Umbilical cord (tissue), 2 donors: ENCODE measurements around the gene DST. TPM values are rescaled to one million over a fixed set of nuclear protein-coding genes. Genes with fewer than 3 reads are reported as not detected.

ENCODE experiments used
- DNase-seq: peaks from one replicate; pipeline ENCODE4 v3.0.0-alpha.2; 2015; ENCODE audit warnings: low spot score
- total RNA-seq: library from RNA; depleted of rRNA; stranded (reverse); fragments of >200 nt; gene quantifications from one replicate; pipeline ENCODE4 v1.2.3, GENCODE V29; 2014; ENCODE audit warnings: low replicate concordance; ENCODE audit not compliant: insufficient read depth

Gene DST
- total RNA-seq, 1 donor from 2014 or later = 326 TPM

DNA sequence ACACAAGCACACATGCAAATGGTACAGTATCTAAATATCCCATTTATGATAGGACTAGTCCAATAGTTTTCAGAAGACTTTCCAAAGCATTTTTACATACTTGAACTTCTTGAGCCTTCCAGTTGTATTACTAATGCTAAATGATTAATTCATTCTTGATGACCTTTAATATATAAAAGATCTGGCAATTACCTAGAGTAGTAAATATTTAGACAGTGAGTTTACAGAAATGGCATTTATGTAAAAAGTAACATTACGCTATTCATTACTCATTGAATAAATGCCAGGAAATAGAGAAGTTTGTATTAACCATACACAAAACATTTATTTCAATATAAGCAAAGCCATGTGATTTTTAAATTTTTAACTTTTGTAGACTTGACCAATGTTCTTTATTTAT lies 158.8 kb downstream of the DST start:
- no peak for DNase-seq

- no peak for DNase-seq
Observed at GRCh38 chr6:56482525-56482924, 160.2 kb downstream of the DST start.

DNA sequence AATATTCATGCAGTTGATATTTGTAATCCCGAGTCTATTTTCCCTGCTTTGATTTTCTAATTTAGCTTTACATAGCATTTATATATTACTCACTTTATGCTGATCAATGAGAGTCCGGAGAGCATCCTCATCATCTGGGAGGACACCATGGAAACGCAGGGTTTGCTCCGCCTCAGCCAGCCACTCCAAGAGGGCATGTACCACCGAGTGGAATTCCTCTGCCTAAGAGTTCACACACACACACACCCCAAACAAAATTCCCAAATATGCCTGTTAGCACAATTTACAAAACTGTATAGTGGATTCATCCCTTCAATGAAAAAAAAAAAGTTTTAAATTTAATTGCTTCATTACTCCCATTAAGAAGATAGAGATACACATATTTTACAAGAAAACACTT lies 160.7 kb downstream of the DST start:
- no peak for DNase-seq

- DNase-seq = no peak
Observed at GRCh38 chr6:56480654-56481337, 161.9 kb downstream of the DST start.

DNA sequence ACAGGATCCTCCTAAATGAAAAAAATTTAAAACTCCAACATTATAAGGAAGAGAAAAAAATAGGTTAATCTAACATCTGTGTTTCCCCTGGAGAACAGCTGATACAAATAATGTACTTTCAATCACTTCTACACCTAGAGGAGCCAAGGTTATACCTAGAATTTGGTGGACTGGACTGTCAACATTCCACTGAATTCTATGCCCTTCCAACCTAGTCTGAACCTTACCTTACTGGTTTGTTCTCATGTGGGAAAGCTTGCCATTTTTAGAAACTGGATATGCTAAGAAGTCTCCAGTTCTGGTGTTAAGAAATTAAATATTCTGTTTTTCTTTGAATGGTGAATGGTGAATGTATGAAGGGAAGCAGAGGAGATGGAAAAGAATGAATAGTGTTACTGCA lies 162.4 kb downstream of the DST start:
- DNase-seq = peak; percentile 8

GRCh38 chr6:56479381-56479780 lies 163.3 kb downstream of the DST start:
- no peak for DNase-seq

DNA sequence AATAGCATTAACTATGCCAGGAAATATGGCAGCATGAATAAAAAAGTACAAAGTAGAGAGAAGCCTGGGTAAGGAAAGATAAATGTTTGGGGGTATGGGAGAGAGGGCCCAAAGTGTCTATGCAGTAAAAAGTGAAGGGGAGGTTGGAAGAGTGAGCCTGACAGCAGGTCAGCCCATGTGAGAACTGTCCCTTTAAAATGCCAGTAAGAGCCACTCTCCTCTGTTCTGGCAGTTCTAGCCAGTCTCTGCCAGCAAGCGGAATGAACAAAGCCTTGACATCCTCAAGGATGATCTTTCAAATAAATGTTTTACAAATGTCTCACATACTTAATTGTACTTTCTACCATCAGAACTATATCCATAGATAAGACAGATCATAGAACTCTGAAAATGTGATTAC lies 164.5 kb downstream of the DST start:
- DNase-seq = no peak

DNA sequence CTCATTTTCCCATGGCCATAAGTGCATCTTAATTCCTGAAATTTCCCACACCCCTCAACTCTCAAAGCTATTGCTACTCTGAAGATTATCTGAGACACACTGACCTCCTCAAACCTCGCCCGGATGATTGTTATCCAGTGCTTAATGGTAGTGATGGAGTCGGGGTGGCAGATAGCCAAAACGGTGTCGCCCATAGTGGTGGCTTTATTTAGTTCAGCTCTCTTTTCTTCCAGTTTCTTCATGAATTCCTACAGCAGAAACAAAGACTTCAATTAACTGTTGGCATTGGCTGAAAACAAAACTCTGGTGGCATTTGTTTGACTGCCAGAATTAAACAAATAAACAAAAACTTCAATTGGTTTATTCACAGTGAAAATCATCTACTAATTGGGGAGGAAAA lies 165.4 kb downstream of the DST start:
- DNase-seq = no peak

- peak; percentile 15 for DNase-seq
Observed at GRCh38 chr6:56475736-56476457, 166.8 kb downstream of the DST start.

DNA sequence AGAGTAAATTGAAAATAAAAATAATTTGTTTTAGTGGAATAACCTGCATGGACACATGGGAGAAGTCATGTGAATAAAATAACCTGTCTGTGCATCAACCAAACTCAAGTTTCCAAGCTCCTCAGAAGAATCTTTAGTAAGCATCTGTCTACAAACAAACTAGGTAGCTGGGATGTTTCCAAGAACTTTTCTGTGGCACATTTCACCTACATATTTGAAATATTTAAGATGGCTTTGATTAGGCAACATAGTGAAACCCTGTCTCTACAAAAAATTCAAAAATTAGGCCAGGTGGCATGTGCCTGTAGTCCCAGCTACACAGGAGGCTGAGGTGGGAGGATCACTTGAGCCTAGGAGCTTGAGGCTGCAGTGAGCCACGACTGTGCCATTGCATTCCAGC lies 168.2 kb downstream of the DST start:
- DNase-seq = no peak

DNA sequence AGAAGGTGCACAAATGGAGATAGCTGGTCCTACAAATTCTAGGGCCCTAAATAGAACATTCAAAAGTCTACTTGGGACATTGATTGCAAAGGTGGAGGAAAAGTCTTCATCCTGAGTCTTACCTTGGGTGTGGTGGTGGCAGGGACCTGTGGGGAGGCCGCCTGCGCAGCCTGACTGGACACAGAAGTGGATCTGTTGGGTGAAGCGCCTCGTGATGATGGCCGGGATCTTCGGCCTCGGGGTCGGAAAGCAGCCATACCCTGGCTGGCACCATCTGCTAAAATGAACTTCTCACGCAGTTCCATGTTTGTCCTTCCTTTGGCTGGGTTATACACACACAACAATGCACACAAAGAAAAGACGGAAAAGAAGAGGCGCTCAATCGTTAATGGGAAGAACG lies 179.2 kb downstream of the DST start:
- no peak for DNase-seq

DNA sequence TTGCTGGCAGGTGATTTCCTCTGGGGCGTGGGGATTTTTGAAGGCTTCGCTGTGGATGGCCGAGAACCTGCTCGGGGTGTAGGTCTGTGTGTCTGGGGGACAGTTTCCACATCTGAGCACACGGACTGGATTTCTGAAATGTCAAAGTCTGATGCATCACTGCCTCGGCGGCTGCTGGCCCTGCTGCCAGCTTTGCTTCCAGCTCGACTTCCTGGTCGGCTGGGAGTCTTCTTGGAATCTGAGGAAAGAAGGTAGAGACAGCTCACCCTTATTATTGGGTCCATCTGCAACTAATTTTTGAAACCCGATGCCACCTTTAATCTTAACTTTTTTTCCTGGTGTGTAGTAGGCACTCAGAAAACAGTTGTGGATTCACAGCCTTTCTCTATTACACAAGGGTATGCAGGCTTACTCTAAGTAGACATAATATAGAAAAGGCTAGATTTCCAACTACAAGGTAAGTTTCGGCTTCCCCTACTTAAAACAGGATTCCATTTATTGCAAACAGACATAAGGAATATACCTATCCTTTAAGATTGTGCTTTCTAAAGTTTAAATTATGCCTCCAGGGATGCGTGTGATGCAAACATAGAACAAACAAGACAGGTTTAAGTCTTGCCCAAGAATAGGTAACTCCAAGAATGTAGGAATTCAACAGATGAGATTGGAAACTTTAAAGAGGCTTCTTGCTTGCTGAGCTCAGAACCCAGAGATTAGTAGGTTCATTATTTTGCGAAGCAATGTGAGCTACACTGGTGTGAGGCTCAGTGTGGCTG lies 183.5 kb downstream of the DST start:
- no peak for DNase-seq

- DNase-seq = no peak
Observed at GRCh38 chr6:56458324-56458884, 184.3 kb downstream of the DST start.

- peak; percentile 24 for DNase-seq
Observed at GRCh38 chr6:56456785-56457184, 185.9 kb downstream of the DST start.

GRCh38 chr6:56450882-56451739 lies 191.6 kb downstream of the DST start:
- peak; percentile 86 for DNase-seq

DNA sequence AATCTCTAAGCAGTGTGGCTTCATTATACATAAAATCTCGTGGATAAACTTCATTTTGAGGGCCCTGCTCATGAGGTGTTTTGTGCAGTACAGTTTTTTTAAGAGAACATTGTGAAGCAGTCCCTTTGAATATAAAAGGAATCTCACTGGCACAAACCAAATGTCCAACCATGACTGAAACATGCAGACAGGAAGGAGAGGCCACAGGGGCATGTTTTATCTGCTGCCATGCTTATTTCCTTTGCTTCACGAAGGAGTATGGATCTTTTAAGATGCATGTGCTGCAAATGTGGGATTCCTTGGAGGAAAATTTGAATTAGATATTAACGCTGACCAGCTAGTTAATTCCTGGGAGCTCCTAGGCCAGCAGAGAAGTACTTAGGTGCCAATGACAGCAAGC lies 192.3 kb downstream of the DST start:
- DNase-seq = no peak

DNA sequence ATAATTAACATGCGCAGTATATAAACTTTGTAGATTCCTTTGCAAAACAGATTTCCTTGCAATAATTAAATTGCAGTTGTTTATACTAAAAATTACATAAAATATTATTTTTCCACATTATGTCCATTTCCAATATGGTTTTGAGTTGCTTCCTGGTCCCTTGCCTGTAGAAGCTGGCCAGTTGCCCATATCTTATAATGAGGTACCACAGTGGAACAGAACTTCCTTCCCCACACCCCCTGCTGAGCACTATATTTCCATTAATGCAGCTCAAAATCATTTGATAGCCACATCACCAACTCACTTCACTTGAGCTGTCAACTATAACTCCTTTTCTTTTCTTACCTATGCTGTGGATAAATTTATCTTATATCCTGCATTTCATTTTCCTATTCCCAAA lies 194.6 kb downstream of the DST start:
- no peak for DNase-seq

DNA sequence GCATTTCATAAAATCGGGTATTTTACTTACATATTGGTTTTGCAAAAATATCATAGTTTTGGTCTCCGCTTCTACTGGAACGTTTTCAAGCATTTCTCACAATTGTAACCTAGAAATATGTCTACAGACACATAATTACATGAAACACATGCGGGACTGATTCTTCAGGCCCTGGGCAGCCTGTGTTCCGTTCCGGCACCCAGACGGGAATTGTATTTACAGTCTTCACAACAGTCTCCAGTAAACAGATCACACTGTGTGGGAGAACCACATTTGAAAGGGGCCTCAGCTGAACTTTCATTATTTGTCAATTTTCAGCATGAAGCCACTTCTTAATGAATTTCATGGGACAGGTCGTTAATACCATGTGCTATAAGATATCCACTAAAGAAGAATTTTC lies 196.9 kb downstream of the DST start:
- DNase-seq = no peak

DNA sequence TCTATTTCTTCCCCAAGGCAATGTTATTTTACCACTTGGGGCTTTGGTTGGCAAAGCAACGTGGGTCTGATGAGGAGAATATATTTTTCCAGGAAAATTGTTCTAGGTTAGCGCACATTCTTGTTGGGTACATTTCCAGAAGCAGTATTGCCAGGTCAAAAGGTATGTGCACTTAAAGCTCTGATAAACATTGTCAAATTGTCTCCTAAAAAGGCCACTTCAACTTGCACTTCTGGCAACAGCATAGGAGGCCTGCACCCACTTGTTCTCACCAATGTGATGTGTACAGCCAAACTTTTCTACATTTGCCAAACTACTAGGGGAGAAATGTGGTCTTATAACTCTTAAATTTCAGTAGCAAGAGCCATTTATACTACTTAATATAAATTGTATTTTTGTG lies 197.8 kb downstream of the DST start:
- no peak for DNase-seq

- DNase-seq = no peak
Observed at GRCh38 chr6:56440551-56440981, 202.1 kb downstream of the DST start.

- DNase-seq = no peak
Observed at GRCh38 chr6:56437171-56437900, 205.4 kb downstream of the DST start.
